GM21423 (cell line): Measurements from ENCODE around the gene CRMP1.
"Not testable (repeated sequence)": the region's sequence is repeated elsewhere in the genome, so short reads cannot be mapped to it uniquely, and the experiment has no call there.

Source experiments
- ATAC-seq: cut with Tn5 transposase; IDR thresholded peaks from one replicate; pipeline ENCODE4 v1.9.1; 2021; ENCODE audit warnings: mild to moderate bottlenecking, moderate library complexity; ENCODE audit not compliant: unreplicated experiment

CRMP1 gene

GRCh38 chr4:5863461-5864113 is 29.3 kb downstream of the CRMP1 start:
- no peak for ATAC-seq

DNA sequence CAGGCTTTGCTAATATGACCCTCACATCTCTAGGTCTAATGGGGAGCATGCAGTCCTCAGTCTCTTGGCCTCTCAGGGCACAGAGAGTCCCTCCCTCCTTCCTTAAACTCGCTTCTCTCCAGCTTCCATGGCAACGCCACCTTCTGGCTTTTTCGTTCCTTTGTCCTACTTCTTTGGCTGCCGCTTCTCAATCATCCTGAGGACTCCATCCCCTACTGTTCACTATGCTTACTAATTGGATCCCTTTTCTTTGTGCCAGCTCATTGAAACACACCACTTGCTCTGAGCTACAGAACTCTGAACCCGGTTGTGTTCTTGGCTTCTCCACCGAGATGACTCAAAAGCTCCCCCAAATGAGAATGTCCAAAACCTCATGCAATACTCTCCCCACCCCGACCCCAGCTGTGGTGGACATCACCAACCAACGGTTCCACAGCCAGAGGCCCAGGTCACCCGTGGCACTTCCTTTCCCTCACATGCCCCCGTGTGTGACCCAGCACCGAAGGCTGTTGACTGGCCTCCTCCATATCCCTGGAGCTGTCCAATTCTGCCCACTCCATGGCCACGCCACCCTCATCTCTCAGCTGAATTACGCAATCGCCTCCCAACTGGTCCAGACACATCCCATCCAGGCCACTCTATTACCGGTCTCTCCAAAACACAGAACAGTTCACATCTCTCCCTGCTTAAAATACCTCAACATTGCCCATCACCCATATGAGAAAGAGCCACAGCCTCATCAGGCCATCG is 34.7 kb downstream of the CRMP1 start:
- no peak for ATAC-seq

- ATAC-seq, result no peak
These were observed 35.7 kb downstream of the CRMP1 start for GRCh38 chr4:5857199-5857598.

DNA sequence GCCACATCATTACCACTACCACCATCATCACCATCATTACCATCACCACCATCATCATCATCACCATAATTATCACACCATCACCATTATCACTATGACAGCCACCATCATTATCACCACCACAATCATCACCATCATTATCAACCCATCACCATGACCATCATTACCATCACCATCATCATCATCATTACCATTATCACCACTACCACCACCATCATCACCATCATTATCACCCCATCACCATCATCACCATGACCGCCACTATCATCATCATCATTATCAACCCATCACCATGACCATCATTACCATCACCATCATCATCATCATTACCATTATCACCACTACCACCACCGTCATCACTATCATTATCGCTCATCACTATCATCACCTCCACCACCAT is 36.5 kb downstream of the CRMP1 start:
- not testable (repeated sequence) for ATAC-seq

DNA sequence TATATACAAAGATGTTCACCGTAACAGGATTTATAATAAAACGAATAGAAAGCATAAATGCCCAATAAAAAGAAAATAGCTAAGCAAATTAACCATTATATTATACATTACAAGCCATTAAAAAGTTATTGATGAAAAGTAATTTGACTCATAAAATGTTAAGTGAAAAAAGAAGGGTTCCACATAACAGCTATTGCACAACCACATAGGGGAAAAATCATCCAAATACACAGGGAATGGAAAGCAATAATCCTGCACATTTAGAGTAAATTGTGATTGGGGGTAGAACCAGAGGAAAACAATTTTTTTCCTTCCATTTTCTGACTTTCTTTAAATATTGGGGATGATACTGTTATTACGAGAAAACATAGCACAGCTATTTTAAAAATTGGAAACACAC is 38.0 kb downstream of the CRMP1 start:
- ATAC-seq, result no peak

GRCh38 chr4:5852523-5853202 is 40.2 kb downstream of the CRMP1 start:
- ATAC-seq, result no peak

DNA sequence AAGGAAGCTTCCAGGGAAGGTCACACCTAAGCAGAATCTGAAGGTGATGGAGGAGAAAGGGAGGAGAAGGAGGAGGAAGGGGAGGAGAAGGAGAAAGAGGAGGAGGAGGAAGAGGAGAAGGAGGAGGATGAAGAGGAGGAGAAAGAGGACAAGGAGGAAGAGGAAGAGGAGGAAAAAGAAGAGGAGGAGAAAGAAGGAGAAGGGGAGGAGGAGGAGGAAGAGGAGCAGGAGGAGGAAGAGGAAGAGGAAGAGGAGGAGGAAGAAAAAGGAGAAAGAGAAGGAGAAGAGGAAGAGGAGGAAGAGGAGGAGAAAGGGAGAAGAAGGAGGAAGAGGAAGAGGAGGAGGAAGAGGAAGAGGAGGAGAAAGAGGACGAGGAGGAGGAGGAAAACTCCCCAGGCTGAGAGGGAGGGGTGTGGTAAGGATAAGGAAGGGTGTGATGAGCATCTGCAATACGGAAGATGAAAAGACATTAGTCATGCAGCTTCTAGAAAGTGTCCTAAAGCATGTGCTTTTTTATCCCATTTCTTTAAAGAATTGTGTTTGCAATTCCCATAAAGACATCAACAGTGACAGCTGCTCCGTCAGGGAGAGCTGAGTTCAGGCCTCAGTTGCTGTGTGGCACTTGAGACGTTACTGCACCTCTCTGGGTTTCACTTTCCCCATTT is 41.1 kb downstream of the CRMP1 start:
- no peak for ATAC-seq

DNA sequence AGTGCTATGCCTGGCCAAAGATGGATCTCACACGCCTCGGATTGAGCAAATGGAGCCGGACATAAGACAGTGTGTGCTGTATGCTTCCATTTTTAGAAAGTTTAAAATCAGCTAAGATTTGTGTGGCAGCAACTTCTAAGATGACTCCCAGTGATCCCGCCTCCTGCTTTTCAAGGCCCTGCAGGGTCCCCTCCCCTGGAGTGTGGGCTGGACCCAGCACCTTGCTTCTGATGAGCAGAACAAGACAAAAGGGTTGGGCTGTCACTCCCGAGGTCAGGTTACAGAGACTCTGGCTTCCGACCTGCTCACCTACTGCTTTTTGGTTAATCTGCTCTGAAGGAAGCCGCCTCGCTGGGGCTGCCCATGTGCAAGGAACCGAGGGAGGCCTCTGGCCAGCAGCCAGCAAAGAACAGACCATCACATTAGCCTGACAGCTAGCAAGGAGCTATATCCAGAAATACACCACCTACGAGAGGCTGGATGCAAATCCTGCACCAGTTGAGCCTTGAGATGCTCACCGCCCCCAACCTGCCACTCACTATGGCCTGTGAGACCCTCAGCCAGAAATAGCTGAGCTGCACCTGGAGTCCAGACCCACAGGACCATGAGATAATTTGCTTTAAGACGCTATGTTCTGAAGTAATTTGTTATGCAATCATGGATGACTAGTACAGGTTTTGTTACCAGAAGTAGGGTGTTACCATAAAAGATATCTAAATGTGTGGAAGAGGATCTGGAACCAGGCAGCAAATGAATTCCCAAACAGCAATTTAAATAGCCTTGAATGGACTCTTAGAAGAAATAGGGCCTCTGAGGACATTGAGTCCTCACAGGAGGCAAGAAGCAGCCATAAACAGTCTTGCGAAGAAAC is 47.6 kb downstream of the CRMP1 start:
- ATAC-seq, result no peak

- ATAC-seq, result no peak
These were observed 49.0 kb downstream of the CRMP1 start for GRCh38 chr4:5843573-5844530.

DNA sequence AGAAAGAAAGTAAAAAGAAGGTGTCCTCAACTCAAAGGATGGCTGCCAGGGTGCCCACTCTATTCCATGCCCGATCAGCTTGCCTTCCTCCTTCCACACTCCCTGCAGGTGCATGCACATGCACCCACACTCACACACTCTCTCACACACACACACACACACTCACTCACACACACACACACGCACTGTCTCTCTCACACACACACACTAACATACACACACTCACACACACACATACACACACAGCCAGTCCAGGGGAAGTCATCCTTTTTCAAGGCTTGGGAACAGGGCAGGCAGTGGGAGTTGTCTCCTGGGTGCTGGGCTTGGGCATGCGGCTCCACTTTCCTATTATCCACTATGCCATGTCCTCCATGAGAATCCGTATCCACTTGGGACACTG is 50.4 kb downstream of the CRMP1 start:
- no peak for ATAC-seq

GRCh38 chr4:5839751-5840674 is 52.9 kb downstream of the CRMP1 start:
- ATAC-seq, result no peak

GRCh38 chr4:5839332-5839731 is 53.6 kb downstream of the CRMP1 start:
- ATAC-seq, result no peak

- ATAC-seq, result not testable (repeated sequence)
These were observed 55.4 kb downstream of the CRMP1 start for GRCh38 chr4:5837483-5837882.

- no peak for ATAC-seq
These were observed 55.9 kb downstream of the CRMP1 start for GRCh38 chr4:5836943-5837342.

DNA sequence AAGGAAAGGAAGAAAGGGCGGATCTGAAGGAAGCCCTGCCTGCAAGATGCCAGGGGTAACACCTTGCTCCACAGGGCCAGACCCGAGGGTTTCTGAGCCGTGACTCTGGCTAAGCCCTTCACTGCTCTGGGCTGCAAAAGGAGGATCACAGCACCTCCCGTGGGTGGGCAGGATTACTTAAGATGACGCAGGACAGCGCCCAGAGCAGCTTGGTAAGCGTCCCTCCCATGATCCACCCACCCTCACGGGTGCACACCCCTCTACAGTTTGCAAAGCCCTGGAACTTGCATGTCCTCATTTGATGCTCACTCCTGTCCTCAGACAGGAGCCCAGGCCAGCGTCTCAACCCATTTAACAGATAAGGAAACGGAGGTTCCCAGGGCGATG is 64.9 kb downstream of the CRMP1 start:
- no peak for ATAC-seq

- ATAC-seq, result no peak
These were observed 65.5 kb downstream of the CRMP1 start for GRCh38 chr4:5827108-5828004.

GRCh38 chr4:5826437-5827107 is 66.3 kb downstream of the CRMP1 start:
- no peak for ATAC-seq
